Astrocyte of the spinal cord (primary cell): ENCODE data around the gene MALT1.

Experiments used
- DNase-seq: peaks from one replicate; pipeline ENCODE4 v3.0.0; 2011; ENCODE audit warnings: low read depth, low spot score
- H3K4me3 ChIP-seq: 2 replicates; pipeline ENCODE4 v1.5.1; 2011; ENCODE audit warnings: low read depth, mild to moderate bottlenecking, low read length, moderate library complexity
- in situ Hi-C: cut with HindIII; loops from 2 replicates; pipeline ENCODE4 v1.10.0; 2017; ENCODE audit warnings: low sequenced_read_pairs
- TF ChIP-seq, protein P1 (sequence below): IDR thresholded peaks from 2 replicates; pipeline ENCODE4 v1.5.1; 2012; ENCODE audit warnings: low read depth, mild to moderate bottlenecking, low read length, inconsistent platforms

Gene MALT1

DNA sequence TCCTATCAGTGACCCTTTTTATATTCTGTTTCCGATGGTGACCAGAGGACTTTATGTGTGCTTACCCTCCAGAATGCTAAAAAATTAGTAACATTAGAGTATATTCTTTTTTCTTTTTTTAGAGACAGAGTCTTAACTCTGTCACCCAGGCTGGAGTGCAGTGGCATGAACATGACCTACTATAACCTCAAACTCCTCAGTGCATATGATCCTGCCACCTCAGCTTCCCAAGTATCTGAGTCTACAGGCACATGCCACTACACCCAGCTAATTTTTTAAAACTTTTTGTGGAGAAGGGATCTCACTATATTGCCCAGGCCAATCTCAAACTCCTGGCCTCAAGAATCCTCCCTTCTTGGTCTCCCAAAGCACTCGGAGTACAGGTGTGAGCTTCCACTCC lies 74.6 kb downstream of the MALT1 start:
- in situ Hi-C loops = no loop called here
- no peak overlapping the region for H3K4me3 ChIP-seq
- TF ChIP-seq, protein P1, sequence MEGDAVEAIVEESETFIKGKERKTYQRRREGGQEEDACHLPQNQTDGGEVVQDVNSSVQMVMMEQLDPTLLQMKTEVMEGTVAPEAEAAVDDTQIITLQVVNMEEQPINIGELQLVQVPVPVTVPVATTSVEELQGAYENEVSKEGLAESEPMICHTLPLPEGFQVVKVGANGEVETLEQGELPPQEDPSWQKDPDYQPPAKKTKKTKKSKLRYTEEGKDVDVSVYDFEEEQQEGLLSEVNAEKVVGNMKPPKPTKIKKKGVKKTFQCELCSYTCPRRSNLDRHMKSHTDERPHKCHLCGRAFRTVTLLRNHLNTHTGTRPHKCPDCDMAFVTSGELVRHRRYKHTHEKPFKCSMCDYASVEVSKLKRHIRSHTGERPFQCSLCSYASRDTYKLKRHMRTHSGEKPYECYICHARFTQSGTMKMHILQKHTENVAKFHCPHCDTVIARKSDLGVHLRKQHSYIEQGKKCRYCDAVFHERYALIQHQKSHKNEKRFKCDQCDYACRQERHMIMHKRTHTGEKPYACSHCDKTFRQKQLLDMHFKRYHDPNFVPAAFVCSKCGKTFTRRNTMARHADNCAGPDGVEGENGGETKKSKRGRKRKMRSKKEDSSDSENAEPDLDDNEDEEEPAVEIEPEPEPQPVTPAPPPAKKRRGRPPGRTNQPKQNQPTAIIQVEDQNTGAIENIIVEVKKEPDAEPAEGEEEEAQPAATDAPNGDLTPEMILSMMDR = no peak
- no peak for DNase-seq

DNA sequence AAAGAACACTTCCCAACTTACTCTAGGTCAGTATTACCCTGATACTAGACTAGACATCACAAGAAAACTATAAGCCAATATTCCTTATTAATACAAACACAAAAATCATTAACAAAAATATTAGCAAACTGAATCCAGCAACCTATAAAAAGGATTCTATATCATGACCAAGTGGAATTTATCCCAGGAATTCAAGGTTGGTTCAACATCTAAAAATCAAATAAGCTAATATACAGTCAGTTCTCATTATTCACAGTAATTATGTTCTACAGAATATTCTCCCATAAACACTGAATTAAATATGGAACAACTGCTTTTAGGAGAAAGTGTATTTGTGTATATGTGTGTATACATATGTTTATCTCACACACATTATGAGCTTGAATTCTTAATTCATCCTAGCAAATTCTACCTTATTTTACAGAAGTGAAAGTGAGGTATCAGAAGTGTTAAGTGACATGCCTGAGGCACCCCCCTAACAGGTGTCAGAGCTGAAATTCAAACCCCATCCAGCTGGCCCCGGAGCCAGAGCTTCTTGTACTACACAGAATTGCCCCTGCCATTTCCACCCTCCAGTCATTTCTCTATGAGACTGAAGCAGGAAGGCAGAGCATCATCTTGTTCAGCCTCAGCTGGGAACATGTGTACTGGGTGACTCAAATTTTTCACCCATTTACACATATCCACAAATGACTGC lies 77.8 kb downstream of the MALT1 start:
- no peak overlapping the region for H3K4me3 ChIP-seq
- TF ChIP-seq, protein P1 = no peak
- no peak for DNase-seq
- in situ Hi-C loops = no loop called here

DNA sequence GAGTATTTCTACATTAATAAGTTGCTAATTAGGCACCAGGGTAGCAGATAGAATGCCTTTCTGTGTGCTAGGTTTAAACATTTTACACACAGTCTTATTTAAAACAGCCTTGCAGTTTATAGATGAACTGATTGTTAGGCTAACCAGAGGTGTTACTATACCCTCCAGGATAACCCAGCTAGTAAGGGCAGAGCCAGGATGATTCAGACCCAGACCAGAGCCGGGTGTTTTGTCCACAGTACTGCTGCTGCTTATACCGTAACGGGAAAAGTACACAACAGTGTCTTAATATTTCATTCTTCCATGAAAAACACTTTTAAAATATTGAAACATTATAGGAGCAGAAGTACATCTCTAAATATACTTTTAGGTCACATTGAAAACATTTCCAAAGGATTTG lies 82.7 kb downstream of the MALT1 start:
- DNase-seq = peak; percentile 24
- no peak overlapping the region for H3K4me3 ChIP-seq
- in situ Hi-C loops = loop anchor here (25.0 kb wide), 1 partner anchor 217 kb away; no protein-coding TSS in a partner anchor
- TF ChIP-seq, protein P1 = no peak

DNA sequence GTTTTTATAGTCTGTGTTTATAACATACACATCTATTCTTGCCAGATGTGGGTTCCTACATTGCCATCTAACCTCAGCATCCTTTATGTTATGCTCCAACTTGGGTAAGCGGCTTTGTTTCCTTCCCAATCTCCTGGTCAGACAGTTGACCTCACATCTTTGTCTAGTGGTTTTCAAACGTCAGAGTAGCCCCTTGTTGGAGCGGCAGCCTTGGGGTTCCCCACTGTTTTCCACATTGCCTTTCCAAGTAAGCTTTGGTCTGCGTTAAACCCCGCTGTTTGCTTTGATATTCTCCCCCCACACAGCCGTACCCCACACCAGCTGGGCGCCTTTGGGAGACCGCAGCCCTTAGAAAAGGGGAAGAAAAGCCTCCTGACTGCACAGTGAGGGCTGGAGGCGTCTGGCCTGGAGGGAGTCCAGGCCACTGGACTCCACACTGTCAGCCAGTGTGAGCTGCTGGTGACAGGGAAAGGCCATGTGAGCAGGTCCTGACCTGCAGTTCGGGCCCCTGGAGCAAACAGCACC lies 83.3 kb downstream of the MALT1 start:
- in situ Hi-C loops = loop anchor here (25.0 kb wide), 1 partner anchor 217 kb away; no protein-coding TSS in a partner anchor
- DNase-seq = peak; percentile 83
- TF ChIP-seq, protein P1 = no peak
- H3K4me3 ChIP-seq = no peak overlapping the region

DNA sequence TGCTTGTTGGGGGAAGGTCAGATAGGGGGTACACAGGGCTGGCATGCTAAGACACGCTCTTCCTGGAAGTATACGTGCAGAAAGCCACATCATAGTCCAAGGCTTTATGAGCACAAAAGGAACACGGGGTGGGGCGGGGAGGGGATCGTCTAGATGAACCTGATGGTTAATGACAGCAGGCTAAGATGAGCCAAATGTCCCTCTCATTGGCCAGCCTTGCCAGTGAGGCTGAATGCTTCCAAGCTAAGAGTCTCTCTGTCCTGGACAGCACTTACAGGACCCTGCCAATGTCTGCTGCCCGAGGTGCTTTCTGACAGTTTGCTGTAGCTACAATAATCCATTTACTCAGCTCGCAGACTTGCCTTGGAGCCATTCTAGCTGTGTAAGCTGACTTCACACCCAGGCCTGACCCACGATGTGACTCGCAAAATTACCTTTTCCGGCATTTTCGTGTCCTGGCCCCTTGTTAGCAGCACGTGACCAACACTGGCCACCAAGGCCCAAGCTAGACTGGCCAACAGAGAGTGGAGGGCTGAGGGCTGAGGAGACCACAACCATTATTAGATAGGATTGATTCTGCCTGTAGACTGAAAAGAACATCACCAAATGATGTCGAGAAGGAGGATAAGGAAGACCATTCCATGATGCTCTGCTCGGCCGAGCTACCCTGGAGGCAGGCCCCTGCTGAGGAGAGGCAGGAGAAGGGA lies 84.2 kb downstream of the MALT1 start:
- no peak for DNase-seq
- no peak overlapping the region for H3K4me3 ChIP-seq
- TF ChIP-seq, protein P1 = no peak
- in situ Hi-C loops = loop anchor here (25.0 kb wide), 1 partner anchor 218 kb away; no protein-coding TSS in a partner anchor

DNA sequence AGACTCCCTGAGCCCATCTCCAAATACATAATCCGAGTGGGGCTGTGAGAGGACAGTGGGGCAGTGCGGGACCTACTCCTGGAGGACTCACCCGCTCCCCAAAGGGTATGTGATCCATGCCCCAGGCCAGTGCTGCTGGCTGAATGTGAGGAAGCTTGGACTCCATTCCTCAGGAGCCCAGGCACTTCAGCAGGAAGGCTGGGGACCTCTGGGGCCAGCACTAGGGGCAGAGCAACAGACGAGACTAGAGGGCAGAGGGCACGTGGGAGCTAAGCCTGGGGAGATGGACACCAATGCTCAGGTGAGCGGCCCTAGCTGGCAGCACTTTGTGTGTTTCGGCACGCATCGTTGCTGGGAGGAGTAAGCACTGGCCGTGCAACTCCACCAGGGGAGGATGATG lies 84.9 kb downstream of the MALT1 start:
- in situ Hi-C loops = loop anchor here (25.0 kb wide), 1 partner anchor 219 kb away; no protein-coding TSS in a partner anchor
- H3K4me3 ChIP-seq = no peak overlapping the region
- no peak for DNase-seq
- TF ChIP-seq, protein P1 = no peak
